Sigmoid colon (tissue), 7 donors: ENCODE data around the gene MYRIP. TPM values are rescaled to one million over a fixed set of nuclear protein-coding genes. Genes with fewer than 3 reads are reported as not detected.

Source experiments
- DNase-seq: peaks from one replicate; pipeline ENCODE4 v3.0.0-alpha.2; 2019
- H3K27ac ChIP-seq, 4 donors: fragments of 200-600 bp; sonication (generic); one replicate each; pipeline ENCODE4 v1.5.1; 2016 to 2019; ENCODE audit warnings: mild to moderate bottlenecking in 1 of 4
- H3K27me3 ChIP-seq, 3 donors: fragments of 200-600 bp; sonication (generic); one replicate each; pipeline ENCODE4 v1.5.1; 2019; ENCODE audit warnings: mild to moderate bottlenecking in 1 of 3
- H3K36me3 ChIP-seq, 4 donors: fragments of 200-600 bp; sonication (generic); one replicate each; pipeline ENCODE4 v1.5.1; 2016 to 2019
- H3K4me1 ChIP-seq, 4 donors: fragments of 200-600 bp; sonication (generic); one replicate each; pipeline ENCODE4 v1.5.1; 2017 to 2019
- H3K4me3 ChIP-seq, 4 donors: fragments of 200-600 bp; sonication (generic); one replicate each; pipeline ENCODE4 v1.5.1; 2017 to 2019; ENCODE audit warnings: mild to moderate bottlenecking in 2 of 4, moderate library complexity in 1 of 4
- H3K9me3 ChIP-seq, 4 donors: fragments of 200-600 bp in 3 of 4; sonication (generic) in 3 of 4; one replicate each; pipeline versions ENCODE4 v1.5.1 to v1.6.1; 2013 to 2019
- CTCF ChIP-seq, 4 experiments: fragments of 450-650 bp in 3 of 4; fragments of 200-600 bp in 1 of 4; IDR thresholded peaks; one replicate each; pipeline ENCODE4 v1.5.1; 2016 to 2019; ENCODE audit warnings: antibody characterized with exemption in 4 of 4, mild to moderate bottlenecking in 3 of 4, moderate library complexity in 2 of 4
- EP300 ChIP-seq, 4 donors: sonication (generic); formaldehyde crosslinking; IDR thresholded peaks; one replicate each; pipeline ENCODE4 v1.6.1; 2017; ENCODE audit warnings: antibody characterized with exemption in 4 of 4
- POLR2A ChIP-seq, 2 donors: fragments of 450-650 bp; IDR thresholded peaks; one replicate each; pipeline ENCODE4 v1.6.1; 2016; ENCODE audit warnings: antibody characterized with exemption in 2 of 2, mild to moderate bottlenecking in 2 of 2, moderate library complexity in 2 of 2
- POLR2AphosphoS5 ChIP-seq, 4 donors: sonication (generic); formaldehyde crosslinking; IDR thresholded peaks; one replicate each; pipeline ENCODE4 v1.6.1; 2017; ENCODE audit warnings: antibody characterized with exemption in 4 of 4
- WGBS, 2 donors: extraction: QIAGEN DNeasy Blood & Tissue Kit; methylation state at CpG; one replicate each; pipeline ENCODE4 v1.1.7; 2013; 5-methylcytosine and 5-hydroxymethylcytosine counted together
- intact Hi-C: fragments of 100-400 bp; cut with DNase I; formaldehyde crosslinking; loops from one replicate; pipeline ENCODE4 v1.15.1; 2023
- polyA plus RNA-seq, 3 donors: library from polyadenylated mRNA; stranded (reverse); fragments of 200-250 nt; gene quantifications; one replicate each; pipeline ENCODE4 v1.2.3, GENCODE V29; 2013
- total RNA-seq, 4 donors: library from RNA; depleted of rRNA; stranded (reverse); fragments of >200 nt; gene quantifications; one replicate each; pipeline ENCODE4 v1.1.0, GENCODE V29; 2016
- donor health status: healthy with polysubstance abuse.
- donor health status: Bipolar disorder and iron deficiency.
- donor health status: healthy.

MYRIP gene
- total and polyA plus RNA-seq, 7 donors = 2.2 to 5.5 (median 4.2) TPM

- Histone ChIP-seq H3K4me3 (no peak overlapping the region), H3K27me3 (no peaks in the 10 kb centered on the region), H3K9me3 (no peaks in the 10 kb centered on the region), H3K36me3 (no peaks in the 10 kb centered on the region), H3K4me1 (no peaks in the 10 kb centered on the region), H3K27ac (no peak overlapping the region)
- no peak for DNase-seq
- WGBS, 2 donors = 81 to 88% methylated on average over 1 of the region's 1 CpG
- intact Hi-C loops = no loop called here
- TF ChIP-seq POLR2A (IDR thresholded peaks at IDR 0.05) (no peak), POLR2AphosphoS5 (IDR thresholded peaks at IDR 0.05) (no peak), CTCF (IDR thresholded peaks at IDR 0.05) (no peak), EP300 (IDR thresholded peaks at IDR 0.05) (no peak)
Observed at GRCh38 chr3:39920271-39920670, 110.9 kb downstream of the MYRIP start.

- no peaks in the 10 kb centered on the region for H3K36me3 ChIP-seq
- DNase-seq = no peak
- intact Hi-C loops = no loop called here
- H3K27me3 ChIP-seq = no peaks in the 10 kb centered on the region
- H3K27ac ChIP-seq = no peak overlapping the region
- H3K4me1 ChIP-seq = no peaks in the 10 kb centered on the region
- peaks cover 0 to 3% (median 0%) of the 10 kb centered on the region in 4 donors for H3K9me3 ChIP-seq
- no peak overlapping the region for H3K4me3 ChIP-seq
- 68 to 86% methylated on average over 2 of the region's 2 CpGs for WGBS, 2 donors
- TF ChIP-seq POLR2AphosphoS5 (IDR thresholded peaks at IDR 0.05) (no peak), CTCF (IDR thresholded peaks at IDR 0.05) (no peak), POLR2A (IDR thresholded peaks at IDR 0.05) (no peak), EP300 (IDR thresholded peaks at IDR 0.05) (no peak)
Observed at GRCh38 chr3:39927479-39927878, 118.1 kb downstream of the MYRIP start.

DNA sequence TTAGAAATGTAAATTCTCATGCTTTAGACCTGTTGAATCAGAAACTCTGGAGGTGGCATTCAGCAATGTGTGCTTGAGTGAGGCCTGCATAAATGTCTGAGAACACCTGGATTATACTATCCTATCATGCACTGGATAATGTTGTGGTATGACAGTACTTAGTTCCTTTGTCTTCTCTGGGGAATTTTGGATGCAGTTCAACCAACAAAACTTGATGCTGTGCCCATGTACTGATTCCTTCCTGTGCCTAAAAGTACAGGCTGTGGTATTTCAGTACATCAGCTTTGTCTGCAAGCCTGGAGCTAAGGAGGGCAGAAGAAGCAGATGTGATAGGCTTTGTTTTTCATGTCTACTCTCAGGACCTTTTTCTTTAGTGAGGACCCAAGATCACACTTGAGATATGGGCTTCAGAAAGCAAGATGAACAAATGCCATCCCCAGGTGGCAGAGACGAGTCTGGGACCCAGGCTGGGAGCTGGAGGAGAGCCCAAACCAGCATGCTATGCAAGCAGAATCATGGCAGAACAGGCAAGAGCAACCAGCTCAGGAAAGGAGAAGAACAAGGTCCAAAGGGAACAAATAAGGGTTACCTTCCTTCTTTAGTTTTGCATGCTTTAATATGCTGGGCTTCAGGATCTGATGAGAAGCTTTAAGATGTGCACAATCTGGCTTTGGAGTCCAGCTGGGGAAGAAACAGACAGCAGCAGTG lies 124.7 kb downstream of the MYRIP start:
- no peak overlapping the region for H3K4me3 ChIP-seq

GRCh38 chr3:39934696-39935095 lies 125.3 kb downstream of the MYRIP start:
- Histone ChIP-seq H3K27ac (no peak overlapping the region), H3K4me3 (no peak overlapping the region), H3K27me3 (no peaks in the 10 kb centered on the region), H3K9me3 (no peaks in the 10 kb centered on the region), H3K4me1 (peaks cover 0 to 42% (median 14%) of the 10 kb centered on the region in 4 donors), H3K36me3 (no peaks in the 10 kb centered on the region)
- TF ChIP-seq POLR2AphosphoS5 (IDR thresholded peaks at IDR 0.05) (no peak), POLR2A (IDR thresholded peaks at IDR 0.05) (no peak), CTCF (IDR thresholded peaks at IDR 0.05) (no peak), EP300 (IDR thresholded peaks at IDR 0.05) (no peak)
- intact Hi-C loops = no loop called here
- 82 to 83% methylated on average over 5 of the region's 5 CpGs for WGBS, 2 donors
- no peak for DNase-seq

More for the DNA sequence above, 124.7 kb downstream of the MYRIP start:
- H3K27ac ChIP-seq = peak overlapping the region in 1 of 4 donors; percentile 4
- no peaks in the 10 kb centered on the region for H3K9me3 ChIP-seq
- peaks cover 0 to 42% (median 14%) of the 10 kb centered on the region in 4 donors for H3K4me1 ChIP-seq
- DNase-seq = no peak
- TF ChIP-seq POLR2A (IDR thresholded peaks at IDR 0.05) = no peak
- no peak for TF ChIP-seq EP300 (IDR thresholded peaks at IDR 0.05)
- TF ChIP-seq CTCF (IDR thresholded peaks at IDR 0.05) = no peak
- TF ChIP-seq POLR2AphosphoS5 (IDR thresholded peaks at IDR 0.05) = no peak
- WGBS, 2 donors = 67 to 73% methylated on average over 1 of the region's 1 CpG
- H3K27me3 ChIP-seq = no peaks in the 10 kb centered on the region
- H3K36me3 ChIP-seq = no peaks in the 10 kb centered on the region
- intact Hi-C loops = no loop called here
